CD4-positive, CD25-positive, alpha-beta regulatory T cell (primary cell): ENCODE results near the gene C19orf44. TPM values are rescaled to one million over a fixed set of nuclear protein-coding genes. Genes with fewer than 3 reads are reported as not detected.
A peak's percentile ranks its signal among the peaks of the same experiment; 100 is the strongest.
"Not testable (repeated sequence)": the region's sequence is repeated elsewhere in the genome, so short reads cannot be mapped to it uniquely, and the experiment has no call there.

ENCODE experiments used
- ATAC-seq, 2 donors: fragments of 150-1000 bp; cut with Tn5 transposase; one replicate each; pipeline ENCODE4 v1.10.0; 2021; ENCODE audit warnings: low read depth in 2 of 2, moderate number of reproducible peaks in 2 of 2, moderate library complexity in 1 of 2
- DNase-seq, 3 donors: peaks; one replicate each; pipeline versions ENCODE4 v3.0.0 to v3.0.0-alpha.2; 2012 to 2022; ENCODE audit warnings: mixed read lengths in 1 of 3
- H3K27ac ChIP-seq: one replicate; pipeline ENCODE4 v1.7.0; 2013; ENCODE audit warnings: mild to moderate bottlenecking, low read length; ENCODE audit not compliant: insufficient read depth, poor library complexity, severe bottlenecking
- H3K27me3 ChIP-seq: one replicate; pipeline ENCODE4 v1.7.0; 2013; ENCODE audit warnings: low read length; ENCODE audit not compliant: control insufficient read depth, insufficient read depth
- H3K36me3 ChIP-seq: one replicate; pipeline ENCODE4 v1.7.0; 2013; ENCODE audit warnings: mild to moderate bottlenecking, low read length, moderate library complexity; ENCODE audit not compliant: control insufficient read depth, insufficient read depth
- H3K4me1 ChIP-seq: 2 replicates; pipeline ENCODE4 v1.7.0; 2013; ENCODE audit warnings: mild to moderate bottlenecking, low read length; ENCODE audit not compliant: insufficient read depth, control insufficient read depth, poor library complexity, severe bottlenecking
- H3K4me3 ChIP-seq: one replicate; pipeline ENCODE4 v1.7.0; 2013; ENCODE audit warnings: low read depth, mild to moderate bottlenecking, low read length, moderate library complexity
- H3K9me3 ChIP-seq, 2 experiments: 1 replicate in 1 of 2; 2 replicates in 1 of 2; pipeline ENCODE4 v1.7.0; 2013; ENCODE audit warnings: low read length in 2 of 2, mild to moderate bottlenecking in 1 of 2, moderate library complexity in 1 of 2; ENCODE audit not compliant: control insufficient read depth in 2 of 2
- H3K27ac Mint-ChIP-seq, 3 donors: one replicate each; pipeline ENCODE4 v1.8.0; 2020 to 2022; ENCODE audit warnings: mild to moderate bottlenecking in 3 of 3, mixed read lengths in 3 of 3, moderate library complexity in 2 of 3
- H3K27me3 Mint-ChIP-seq: one replicate; pipeline ENCODE4 v1.8.0; 2022; ENCODE audit warnings: mild to moderate bottlenecking, mixed read lengths
- H3K36me3 Mint-ChIP-seq: one replicate; pipeline ENCODE4 v1.8.0; 2020; ENCODE audit warnings: mixed read lengths
- H3K4me1 Mint-ChIP-seq, 4 donors: one replicate each; pipeline ENCODE4 v1.8.0; 2020 to 2022; ENCODE audit warnings: mixed read lengths in 4 of 4, mild to moderate bottlenecking in 1 of 4
- H3K4me3 Mint-ChIP-seq, 4 donors: one replicate each; pipeline ENCODE4 v1.8.0; 2020 to 2022; ENCODE audit warnings: mild to moderate bottlenecking in 4 of 4, mixed read lengths in 4 of 4, moderate library complexity in 3 of 4
- H3K9me3 Mint-ChIP-seq, 7 donors: one replicate each; pipeline ENCODE4 v1.8.0; 2020 to 2022; ENCODE audit warnings: mixed read lengths in 7 of 7, mild to moderate bottlenecking in 3 of 7, moderate library complexity in 2 of 7
- polyA plus RNA-seq, 4 donors: library from polyadenylated mRNA; unstranded; fragments of 300-500 nt; fragmentation: Illumina TruSeq; gene quantifications; one replicate each; pipeline ENCODE4 v1.2.3, GENCODE V29; 2021
- total RNA-seq: library from RNA; stranded (reverse); gene quantifications from one replicate; pipeline ENCODE4 v1.2.3, GENCODE V29; 2022

The C19orf44 gene
- 1.9 TPM for total RNA-seq
- polyA plus RNA-seq = 1 to 10 TPM in 2 of 4 donors, under 1 TPM in 1, not detected in 1; 0.76 to 1.6 (median 1.5) TPM

- Histone ChIP-seq H3K4me1 (peaks cover 10% of the 10 kb centered on the region), H3K27me3 (no peaks in the 10 kb centered on the region), H3K4me3 (peak within 1 kb of the TSS; percentile 75), H3K36me3 (no peaks in the 10 kb centered on the region), H3K27ac (peak within 1 kb of the TSS; percentile 67), H3K9me3 (no peaks in the 10 kb centered on the region)
- DNase-seq = peak; percentile 96 to 99 (median 96)
- ATAC-seq = peak; percentile 99
- H3K9me3 Mint-ChIP-seq = no peaks in the 10 kb centered on the region
- H3K27me3 Mint-ChIP-seq = peaks cover 5% of the 10 kb centered on the region
- peaks cover 1% of the 10 kb centered on the region for H3K36me3 Mint-ChIP-seq
- peak within 1 kb of the TSS; percentile 84 to 96 (median 95) for H3K4me3 Mint-ChIP-seq
- H3K4me1 Mint-ChIP-seq = peaks cover 5 to 22% (median 12%) of the 10 kb centered on the region in 4 donors
- H3K27ac Mint-ChIP-seq = peak within 1 kb of the TSS; percentile 90 to 93 (median 93)
These were observed at the start of gene C19orf44, which contains the start of gene CALR3 for GRCh38 chr19:16495982-16496612. TSS of gene C19orf44 (plus strand) at chr19:16496394. CDS start at chr19:16500793, 4,399 bp downstream. TSS of gene CALR3 (minus strand) at chr19:16496167. CDS start at chr19:16496129, 38 bp downstream.

GRCh38 chr19:16446724-16447368 is 49.3 kb upstream of the C19orf44 start:
- Mint-ChIP-seq H3K4me3 (peak overlapping the region in 1 of 4 donors; percentile 76), H3K27me3 (no peaks in the 10 kb centered on the region)
- peak in 1 of 2 donors; percentile 41 for ATAC-seq

GRCh38 chr19:16448872-16449271 is 47.3 kb upstream of the C19orf44 start:
- H3K9me3 ChIP-seq, H3K27me3 ChIP-seq, ATAC-seq, H3K27me3 Mint-ChIP-seq, H3K36me3 ChIP-seq, DNase-seq, H3K9me3 Mint-ChIP-seq, H3K36me3 Mint-ChIP-seq, H3K4me3 ChIP-seq: not testable (repeated sequence)
- Mint-ChIP-seq H3K4me1 (peaks cover 6 to 66% (median 36%) of the 10 kb centered on the region in 4 donors), H3K27ac (peak overlapping the region in 2 of 3 donors; percentile 52 to 59), H3K4me3 (peak overlapping the region; percentile 1 to 55 (median 36))
- Histone ChIP-seq H3K27ac (peak overlapping the region; percentile 18), H3K4me1 (peaks cover 12% of the 10 kb centered on the region)

More at GRCh38 chr19:16446724-16447368, 49.3 kb upstream of the C19orf44 start:
- Histone ChIP-seq H3K27ac (no peak overlapping the region), H3K4me1 (peaks cover 12% of the 10 kb centered on the region), H3K9me3 (no peaks in the 10 kb centered on the region), H3K4me3 (no peak overlapping the region), H3K36me3 (peaks cover 4% of the 10 kb centered on the region), H3K27me3 (no peaks in the 10 kb centered on the region)
- peaks cover 6 to 66% (median 37%) of the 10 kb centered on the region in 4 donors for H3K4me1 Mint-ChIP-seq
- peak overlapping the region; percentile 59 to 90 (median 75) for H3K27ac Mint-ChIP-seq
- H3K36me3 Mint-ChIP-seq = peaks cover 11% of the 10 kb centered on the region
- peaks cover 0 to 3% (median 0%) of the 10 kb centered on the region in 7 donors for H3K9me3 Mint-ChIP-seq
- DNase-seq = no peak

GRCh38 chr19:16449330-16449961 is 46.7 kb upstream of the C19orf44 start:
- H3K4me3 ChIP-seq = no peak overlapping the region
- no peaks in the 10 kb centered on the region for H3K27me3 Mint-ChIP-seq
- H3K4me1 Mint-ChIP-seq = peaks cover 6 to 66% (median 34%) of the 10 kb centered on the region in 4 donors
- peaks cover 3% of the 10 kb centered on the region for H3K36me3 ChIP-seq
- H3K36me3 Mint-ChIP-seq = peaks cover 7% of the 10 kb centered on the region
- peaks cover 12% of the 10 kb centered on the region for H3K4me1 ChIP-seq
- peaks cover 0 to 3% (median 0%) of the 10 kb centered on the region in 7 donors for H3K9me3 Mint-ChIP-seq
- no peaks in the 10 kb centered on the region for H3K9me3 ChIP-seq
- peak overlapping the region; percentile 52 to 92 (median 59) for H3K27ac Mint-ChIP-seq
- peak overlapping the region; percentile 18 for H3K27ac ChIP-seq
- DNase-seq = peak in 2 of 3 donors; percentile 39 to 82
- peak; percentile 70 to 74 for ATAC-seq
- H3K27me3 ChIP-seq = no peaks in the 10 kb centered on the region
- peak overlapping the region; percentile 1 to 55 (median 30) for H3K4me3 Mint-ChIP-seq

- Histone ChIP-seq H3K36me3 (no peaks in the 10 kb centered on the region), H3K9me3 (no peaks in the 10 kb centered on the region), H3K27ac (no peak overlapping the region), H3K27me3 (no peaks in the 10 kb centered on the region), H3K4me1 (peaks cover 13% of the 10 kb centered on the region), H3K4me3 (no peak overlapping the region)
- ATAC-seq (no peak), DNase-seq (no peak)
- Mint-ChIP-seq H3K9me3 (peaks cover 0 to 3% (median 0%) of the 10 kb centered on the region in 7 donors), H3K27ac (peak overlapping the region in 1 of 3 donors; percentile 32), H3K36me3 (peaks cover 7% of the 10 kb centered on the region), H3K27me3 (no peaks in the 10 kb centered on the region), H3K4me3 (peak overlapping the region in 1 of 4 donors; percentile 16), H3K4me1 (peaks cover 6 to 60% (median 32%) of the 10 kb centered on the region in 4 donors)
These were observed 43.9 kb upstream of the C19orf44 start for GRCh38 chr19:16452325-16452724.

- ATAC-seq (no peak), DNase-seq (no peak)
- Histone ChIP-seq H3K4me1 (peaks cover 22% of the 10 kb centered on the region), H3K4me3 (no peak overlapping the region), H3K27me3 (no peaks in the 10 kb centered on the region), H3K36me3 (no peaks in the 10 kb centered on the region), H3K9me3 (no peaks in the 10 kb centered on the region), H3K27ac (no peak overlapping the region)
- Mint-ChIP-seq H3K27me3 (no peaks in the 10 kb centered on the region), H3K9me3 (peaks cover 0 to 3% (median 0%) of the 10 kb centered on the region in 7 donors), H3K4me1 (peaks cover 0 to 63% (median 36%) of the 10 kb centered on the region in 4 donors), H3K27ac (peak overlapping the region; percentile 16 to 97 (median 16)), H3K4me3 (peak overlapping the region in 1 of 4 donors; percentile 38), H3K36me3 (peaks cover 5% of the 10 kb centered on the region)
These were observed 41.8 kb upstream of the C19orf44 start for GRCh38 chr19:16454351-16454918.

GRCh38 chr19:16455489-16455888 is 40.7 kb upstream of the C19orf44 start:
- H3K36me3 Mint-ChIP-seq = no peaks in the 10 kb centered on the region
- H3K4me1 Mint-ChIP-seq = peaks cover 0 to 69% (median 34%) of the 10 kb centered on the region in 4 donors
- Histone ChIP-seq H3K4me1 (peaks cover 22% of the 10 kb centered on the region), H3K27ac (no peak overlapping the region), H3K4me3 (no peak overlapping the region), H3K9me3 (no peaks in the 10 kb centered on the region), H3K36me3 (no peaks in the 10 kb centered on the region), H3K27me3 (no peaks in the 10 kb centered on the region)
- ATAC-seq = no peak
- H3K9me3 Mint-ChIP-seq = peaks cover 0 to 1% (median 0%) of the 10 kb centered on the region in 7 donors
- H3K27me3 Mint-ChIP-seq = no peaks in the 10 kb centered on the region
- no peak for DNase-seq
- H3K27ac Mint-ChIP-seq = no peak overlapping the region
- no peak overlapping the region for H3K4me3 Mint-ChIP-seq
